ENCODE measurements around the gene ISM1.

- TF ChIP-seq CTCF (conservative IDR thresholded peaks at IDR 0.05) (no peak), ZFX (IDR thresholded peaks at IDR 0.05) (no peak)
Observed at GRCh38 chr20:13219327-13220193, 1.5 kb upstream of the ISM1 start.
